GM18868 (cell line): ENCODE measurements around the gene GLMN.

ENCODE experiments used
- ATAC-seq: cut with Tn5 transposase; IDR thresholded peaks from one replicate; pipeline ENCODE4 v1.9.1; 2021; ENCODE audit warnings: mild to moderate bottlenecking, moderate library complexity; ENCODE audit not compliant: unreplicated experiment

The GLMN gene, protein sequence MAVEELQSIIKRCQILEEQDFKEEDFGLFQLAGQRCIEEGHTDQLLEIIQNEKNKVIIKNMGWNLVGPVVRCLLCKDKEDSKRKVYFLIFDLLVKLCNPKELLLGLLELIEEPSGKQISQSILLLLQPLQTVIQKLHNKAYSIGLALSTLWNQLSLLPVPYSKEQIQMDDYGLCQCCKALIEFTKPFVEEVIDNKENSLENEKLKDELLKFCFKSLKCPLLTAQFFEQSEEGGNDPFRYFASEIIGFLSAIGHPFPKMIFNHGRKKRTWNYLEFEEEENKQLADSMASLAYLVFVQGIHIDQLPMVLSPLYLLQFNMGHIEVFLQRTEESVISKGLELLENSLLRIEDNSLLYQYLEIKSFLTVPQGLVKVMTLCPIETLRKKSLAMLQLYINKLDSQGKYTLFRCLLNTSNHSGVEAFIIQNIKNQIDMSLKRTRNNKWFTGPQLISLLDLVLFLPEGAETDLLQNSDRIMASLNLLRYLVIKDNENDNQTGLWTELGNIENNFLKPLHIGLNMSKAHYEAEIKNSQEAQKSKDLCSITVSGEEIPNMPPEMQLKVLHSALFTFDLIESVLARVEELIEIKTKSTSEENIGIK

DNA sequence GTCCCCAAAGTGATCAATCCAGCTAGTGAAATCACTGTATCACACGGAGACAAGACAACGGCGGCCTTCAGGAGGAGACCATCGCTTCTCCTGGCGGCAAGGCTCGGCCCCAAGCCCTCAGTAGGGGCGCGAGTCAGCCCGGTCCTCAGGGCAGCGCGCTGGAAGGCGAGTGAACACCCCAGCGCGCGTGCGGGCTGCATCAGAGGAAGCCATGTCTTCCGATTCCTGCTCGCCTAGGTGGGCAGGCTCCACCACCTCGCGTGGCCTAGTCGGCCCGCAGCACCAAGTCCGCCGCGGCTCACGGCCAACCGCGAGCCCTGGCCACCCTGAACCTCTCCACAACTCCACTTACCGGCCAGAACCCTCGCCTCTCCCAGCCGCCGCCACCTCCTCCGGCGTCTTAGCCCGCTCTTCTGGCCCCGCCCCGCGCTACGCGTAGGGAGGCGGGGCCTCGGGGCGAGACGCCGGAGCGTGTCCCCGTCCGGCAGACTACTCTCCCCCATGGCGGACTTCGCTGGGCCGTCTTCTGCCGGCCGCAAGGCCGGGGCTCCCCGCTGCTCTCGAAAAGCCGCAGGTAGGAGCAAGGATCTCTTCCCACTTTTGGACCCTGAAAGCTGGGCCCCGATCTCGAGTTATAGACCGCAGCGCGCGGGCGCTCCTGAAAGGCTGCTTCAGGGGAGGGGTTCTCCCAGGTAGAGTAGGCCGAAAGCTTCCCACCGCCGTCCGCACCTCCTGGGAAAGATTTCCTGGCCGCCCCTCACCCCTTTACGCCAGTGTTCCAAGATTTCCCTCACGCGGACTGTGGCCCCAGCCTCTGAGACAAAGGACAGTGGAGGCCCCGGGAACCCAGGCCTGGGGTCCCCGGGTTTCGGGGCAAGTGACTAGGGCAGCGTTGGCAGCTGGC is at the start of gene GLMN, which contains the start of gene RPAP2:
Gene GLMN (minus strand): TSS at position 415 of the 904 bp plus-strand sequence. CDS start 988 bp downstream, outside the sequence.
Gene RPAP2 (plus strand): TSS at position 487 of the 904 bp plus-strand sequence. CDS start 15 bp downstream, at position 502.
- ATAC-seq: peak; percentile 98

GRCh38 chr1:92346866-92347640 is 48.3 kb upstream of the GLMN start:
- ATAC-seq: no peak

DNA sequence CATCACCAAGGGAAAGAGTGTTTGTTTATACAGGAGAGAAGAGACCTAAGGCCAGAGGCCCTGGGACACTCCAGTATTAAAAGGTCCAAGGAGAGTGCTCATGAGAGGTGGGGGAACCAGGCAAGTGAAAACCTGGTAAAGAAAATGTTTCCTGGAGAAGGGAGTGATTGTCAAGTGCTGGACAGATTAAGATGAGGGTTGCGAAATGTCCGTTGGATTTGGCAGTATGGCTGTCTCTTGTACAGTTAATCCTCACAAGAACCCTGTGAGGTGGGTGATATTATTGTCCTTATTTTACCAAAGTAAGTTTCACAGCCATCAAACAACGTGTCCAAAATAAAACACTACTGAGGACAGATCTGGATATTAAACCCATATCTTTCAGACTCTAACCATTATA is 44.3 kb upstream of the GLMN start:
- ATAC-seq: no peak

DNA sequence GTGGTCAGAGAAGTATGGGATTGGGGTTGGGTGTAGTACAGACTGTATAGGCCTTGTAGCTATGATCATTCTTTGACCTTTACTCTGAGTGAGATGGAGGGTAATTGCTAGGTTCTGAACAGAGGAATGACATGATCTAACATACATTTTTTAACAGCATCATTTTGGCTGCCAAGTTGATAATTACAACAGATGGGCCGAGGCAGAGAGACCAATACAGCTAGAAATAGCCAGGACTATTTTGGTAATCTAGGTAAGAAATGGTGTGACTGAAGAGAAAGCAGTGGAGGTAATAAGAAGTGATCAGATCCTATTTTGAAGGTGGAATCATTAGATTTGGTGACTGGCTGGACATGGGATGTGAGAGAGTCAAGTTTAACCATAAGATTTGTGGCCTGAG is 43.6 kb upstream of the GLMN start:
- no peak for ATAC-seq

- no peak for ATAC-seq
These were observed 41.4 kb upstream of the GLMN start for GRCh38 chr1:92340154-92340553.

DNA sequence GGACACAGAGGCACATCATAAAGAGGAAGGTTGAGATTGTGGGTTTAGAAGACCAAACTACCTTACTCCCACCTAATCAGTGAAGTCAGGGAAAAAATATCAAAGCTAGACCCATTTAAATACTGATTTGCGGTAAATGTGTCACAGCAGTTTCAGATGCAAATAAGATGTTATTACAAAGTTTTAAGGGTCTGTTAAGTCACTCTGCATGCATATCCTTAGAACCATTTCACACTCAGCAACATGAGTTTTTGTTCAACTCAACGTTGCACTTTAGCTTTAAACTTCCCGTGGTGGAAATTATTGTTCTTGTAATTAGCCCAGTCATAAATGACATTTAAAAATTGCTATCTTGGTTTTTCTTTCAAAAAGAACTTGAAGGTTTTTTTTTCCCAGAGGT is 34.9 kb upstream of the GLMN start:
- ATAC-seq: no peak

DNA sequence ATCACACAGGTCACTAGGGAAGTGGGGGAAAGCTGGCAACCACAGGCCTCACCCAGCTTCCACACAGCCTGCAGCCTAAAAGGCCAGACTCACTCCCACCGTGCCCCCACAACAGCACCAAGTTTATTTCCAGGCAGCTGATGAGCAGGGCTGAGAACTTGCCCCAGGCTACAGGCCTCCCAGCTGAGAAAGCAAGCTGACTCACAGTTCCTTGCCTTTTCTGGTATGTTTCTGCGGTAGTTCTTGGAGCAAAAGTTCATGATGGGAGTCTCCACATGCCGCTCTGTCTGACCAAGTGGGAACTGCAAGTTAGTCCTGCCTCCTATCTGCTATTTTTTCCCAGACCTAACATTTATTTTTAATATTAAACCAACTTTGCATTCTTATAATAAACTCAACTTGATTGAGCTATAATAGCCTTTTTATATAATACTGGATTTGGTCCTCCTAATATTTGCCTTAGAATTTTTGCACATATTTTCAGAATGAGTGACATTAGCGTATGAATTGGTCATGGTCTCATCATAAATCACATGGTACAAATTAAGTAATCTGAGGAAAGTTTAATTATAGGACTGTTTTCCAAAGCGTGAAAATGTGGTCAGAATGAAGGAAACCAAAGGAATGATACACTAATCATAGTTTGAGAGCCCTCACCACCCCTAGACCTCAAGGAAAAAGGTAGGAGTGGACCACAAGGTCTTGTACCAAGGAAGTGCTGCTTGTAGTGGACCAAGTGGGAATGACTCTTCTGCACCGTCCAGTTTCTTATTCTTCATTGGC is 30.8 kb upstream of the GLMN start:
- no peak for ATAC-seq

DNA sequence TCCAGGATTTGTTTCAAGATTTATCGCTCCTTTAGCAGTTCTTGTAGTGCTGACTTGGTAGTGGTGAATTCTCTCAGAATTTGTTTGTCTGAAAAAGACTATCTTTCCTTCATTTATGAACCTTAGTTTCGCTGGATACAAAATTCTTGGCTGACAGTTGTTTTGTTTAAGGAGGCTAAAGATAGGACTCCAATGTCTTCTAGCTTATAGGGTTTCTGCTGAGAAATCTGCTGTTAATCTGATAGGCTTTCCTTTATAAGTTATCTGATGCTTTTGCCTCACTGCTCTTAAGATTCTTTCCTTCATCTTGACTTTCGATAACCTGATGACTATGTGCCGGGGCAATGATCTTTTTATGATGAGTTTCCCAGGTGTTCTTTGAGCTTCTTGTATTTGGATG is 29.0 kb upstream of the GLMN start:
- ATAC-seq: no peak

DNA sequence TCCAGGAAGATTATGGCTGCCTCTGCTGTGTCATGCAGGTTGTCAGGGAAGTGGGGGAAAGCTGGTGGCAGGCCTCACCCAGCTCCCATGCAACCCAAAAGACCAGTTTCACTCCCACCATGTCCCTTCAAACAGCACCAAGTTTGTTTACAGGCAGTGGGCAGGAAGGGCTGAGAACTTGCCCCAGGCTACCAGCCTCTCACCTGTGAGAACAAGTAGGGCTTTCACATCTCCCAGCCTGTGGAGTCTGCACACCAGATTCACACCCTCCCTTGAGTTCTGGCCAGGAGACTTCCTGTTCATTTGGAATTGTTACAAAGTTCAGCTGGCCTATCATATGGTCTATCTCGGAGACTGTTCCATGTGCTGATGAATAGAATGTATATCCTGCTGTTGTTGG is 27.9 kb upstream of the GLMN start:
- no peak for ATAC-seq

- ATAC-seq: no peak
These were observed 26.0 kb upstream of the GLMN start for GRCh38 chr1:92324784-92325183.

- ATAC-seq: no peak
These were observed 25.0 kb upstream of the GLMN start for GRCh38 chr1:92323473-92324453.

GRCh38 chr1:92317836-92318493 is 19.2 kb upstream of the GLMN start:
- ATAC-seq: no peak

GRCh38 chr1:92315766-92316599 is 17.2 kb upstream of the GLMN start:
- ATAC-seq: no peak

DNA sequence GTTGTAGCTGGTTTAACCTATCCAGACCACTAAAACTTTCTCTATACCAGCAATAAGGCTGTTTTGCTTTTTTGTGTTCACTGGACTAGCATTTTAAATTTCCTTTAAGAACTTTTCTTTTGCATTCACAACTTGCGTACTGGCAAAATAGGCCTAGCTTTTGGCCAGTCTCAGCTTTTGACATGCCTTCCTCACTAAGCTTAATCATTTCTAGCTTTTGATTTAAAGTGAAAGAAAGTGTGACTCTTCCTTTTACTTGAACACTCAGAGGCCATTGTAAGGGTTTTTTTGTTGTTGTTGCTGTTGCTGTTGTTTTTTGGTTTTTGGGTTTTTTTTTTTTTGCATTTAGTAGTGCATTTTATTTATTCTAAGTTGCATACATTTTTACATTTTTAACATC is 15.2 kb upstream of the GLMN start:
- no peak for ATAC-seq

DNA sequence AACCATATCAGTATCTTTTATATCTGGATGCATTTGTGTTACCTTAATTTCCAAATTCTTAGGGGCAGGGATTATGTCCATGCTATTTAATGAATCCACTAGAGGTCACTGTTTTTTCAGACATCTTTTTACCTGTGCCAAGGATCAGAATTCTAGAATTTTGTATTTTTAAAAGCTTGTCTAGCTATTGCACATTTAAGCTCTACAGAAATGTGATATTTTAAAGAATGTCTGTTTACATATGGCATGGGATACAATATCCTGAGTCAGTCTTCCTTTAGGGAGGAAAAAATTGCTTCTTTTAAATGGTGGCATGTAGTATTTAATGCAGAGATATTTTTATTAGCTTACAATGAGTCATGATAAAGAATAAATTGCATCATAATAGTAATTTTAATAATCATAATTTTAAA is 11.4 kb upstream of the GLMN start:
- ATAC-seq: peak; percentile 46

DNA sequence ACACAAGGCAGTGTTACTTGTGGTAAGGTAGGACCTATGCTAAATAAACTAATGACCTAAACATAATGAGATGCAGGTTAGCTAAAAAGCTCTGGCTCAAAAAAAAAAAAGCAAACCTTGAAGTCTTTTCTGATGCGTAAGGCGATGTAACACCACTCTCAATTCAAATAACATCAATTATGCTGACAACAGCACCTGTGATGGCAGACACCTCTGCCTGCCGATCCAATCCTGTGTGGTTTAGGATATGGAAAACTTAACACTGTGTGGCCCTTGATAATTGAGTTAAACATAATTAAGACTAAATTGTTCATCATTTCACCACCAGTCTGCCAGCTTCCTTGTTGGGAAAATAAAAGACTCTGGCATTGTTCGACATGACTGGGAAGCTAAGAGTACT is 9.2 kb upstream of the GLMN start:
- ATAC-seq: no peak

DNA sequence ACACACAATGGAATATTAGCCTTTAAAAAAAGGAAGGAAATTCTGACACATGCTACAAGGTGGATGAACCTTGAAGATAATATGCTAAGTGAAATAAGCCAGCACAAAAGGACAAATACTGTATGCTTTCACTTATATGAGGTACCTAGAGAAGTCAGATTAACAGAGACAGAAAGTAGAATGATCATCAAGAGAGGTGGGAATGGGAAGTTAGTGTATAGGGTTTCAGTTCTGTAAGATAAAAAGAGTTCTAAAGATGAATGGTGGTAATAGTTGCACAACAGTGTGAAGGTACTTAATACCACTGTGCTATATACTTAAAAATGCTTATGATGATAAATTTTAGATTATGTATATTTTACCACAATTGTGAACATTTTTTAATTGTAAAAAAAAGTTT is 7.2 kb upstream of the GLMN start:
- no peak for ATAC-seq
